HG03378 (cell line): ENCODE data around the gene PRAMEF20.
"Not testable (repeated sequence)": the region's sequence is repeated elsewhere in the genome, so short reads cannot be mapped to it uniquely, and the experiment has no call there.

Experiments
- ATAC-seq: cut with Tn5 transposase; IDR thresholded peaks from one replicate; pipeline ENCODE4 v1.9.1; 2021; ENCODE audit warnings: mild to moderate bottlenecking, moderate library complexity; ENCODE audit not compliant: unreplicated experiment

The PRAMEF20 gene

DNA sequence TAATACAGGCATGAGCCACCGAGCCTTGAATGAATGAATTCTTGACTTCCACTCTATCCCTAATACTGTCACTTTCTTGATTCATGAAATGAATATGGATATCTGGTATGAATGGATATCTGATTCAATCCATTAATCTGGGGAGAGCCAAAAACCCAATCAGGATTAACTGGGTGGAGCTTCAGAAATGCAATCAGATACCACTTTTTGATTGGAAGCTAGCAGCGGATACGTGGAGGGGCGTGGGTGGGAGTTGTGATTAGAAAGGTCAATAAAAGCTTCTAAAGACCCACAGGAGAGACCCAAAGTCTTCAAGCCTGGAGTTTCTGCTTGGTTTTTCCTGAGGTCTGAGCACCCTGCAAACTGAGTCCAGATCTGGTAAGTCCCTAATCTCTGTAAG, at the start of gene PRAMEF20:
Gene PRAMEF20, plus strand, starts transcription at position 301 of the 400 bp plus-strand sequence. CDS start 5,905 bp downstream, outside the sequence.
- not testable (repeated sequence) for ATAC-seq

GRCh38 chr1:13362364-13362763, 47.9 kb upstream of the PRAMEF20 start:
- ATAC-seq = not testable (repeated sequence)

DNA sequence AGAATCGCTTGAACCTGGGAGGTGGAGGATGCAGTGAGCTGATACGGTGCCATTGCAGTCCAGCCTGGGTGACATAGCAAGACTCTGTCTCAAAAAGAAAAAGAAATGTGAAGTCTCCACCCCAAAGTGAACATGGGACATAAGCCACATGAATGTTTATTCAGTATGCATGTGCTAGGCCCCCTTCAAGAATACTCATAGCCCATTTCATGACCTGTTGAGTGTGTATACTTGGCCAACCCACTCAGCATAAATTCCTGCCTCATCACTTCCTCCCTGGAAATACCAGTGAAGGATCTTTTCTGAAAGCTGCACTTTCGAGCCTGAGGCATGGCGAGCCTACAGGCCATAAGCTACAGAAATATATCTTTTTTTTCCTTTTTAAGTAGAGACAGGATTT, 45.3 kb upstream of the PRAMEF20 start:
- ATAC-seq = not testable (repeated sequence)

DNA sequence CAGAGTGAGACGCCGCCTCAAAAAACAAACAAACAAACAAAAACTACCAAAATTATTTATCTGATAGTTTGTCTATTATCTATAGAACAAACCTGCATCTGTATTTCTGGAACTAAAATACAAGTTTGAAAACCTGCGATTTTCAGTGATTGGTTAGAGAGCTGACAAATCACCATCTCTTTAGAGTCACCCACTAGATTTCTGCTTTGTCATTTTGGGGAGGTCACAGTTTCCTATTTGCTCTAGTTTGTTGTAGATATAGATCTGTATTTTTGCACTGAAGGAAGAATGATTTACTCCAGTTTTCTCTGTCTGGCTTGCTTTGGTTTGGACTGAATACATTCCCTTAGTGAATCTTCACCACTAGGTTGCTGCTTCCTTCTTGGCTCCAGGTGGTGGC, 43.7 kb upstream of the PRAMEF20 start:
- not testable (repeated sequence) for ATAC-seq

- not testable (repeated sequence) for ATAC-seq
These were observed 41.7 kb upstream of the PRAMEF20 start for GRCh38 chr1:13368544-13368943.

DNA sequence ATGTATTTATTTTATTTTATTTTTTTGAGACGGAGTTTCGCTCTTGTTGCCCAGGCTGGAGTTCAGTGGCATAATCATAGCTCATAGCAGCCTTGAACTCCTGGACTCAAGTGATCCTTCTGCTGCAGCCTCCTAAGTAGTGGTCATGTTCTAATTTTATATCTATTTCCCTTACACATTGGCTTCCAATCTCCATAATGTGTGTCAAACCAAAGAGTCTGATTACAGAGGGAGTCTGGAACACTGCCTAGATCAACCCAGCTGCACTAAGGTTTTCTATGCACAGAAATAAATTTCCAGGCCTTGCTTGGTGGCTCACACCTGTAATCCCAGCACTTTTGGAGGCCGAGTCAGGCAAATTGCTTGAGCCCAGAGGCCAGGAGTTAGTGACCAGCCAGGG, 31.3 kb upstream of the PRAMEF20 start:
- not testable (repeated sequence) for ATAC-seq

GRCh38 chr1:13380380-13380779, 29.9 kb upstream of the PRAMEF20 start:
- ATAC-seq = not testable (repeated sequence)

DNA sequence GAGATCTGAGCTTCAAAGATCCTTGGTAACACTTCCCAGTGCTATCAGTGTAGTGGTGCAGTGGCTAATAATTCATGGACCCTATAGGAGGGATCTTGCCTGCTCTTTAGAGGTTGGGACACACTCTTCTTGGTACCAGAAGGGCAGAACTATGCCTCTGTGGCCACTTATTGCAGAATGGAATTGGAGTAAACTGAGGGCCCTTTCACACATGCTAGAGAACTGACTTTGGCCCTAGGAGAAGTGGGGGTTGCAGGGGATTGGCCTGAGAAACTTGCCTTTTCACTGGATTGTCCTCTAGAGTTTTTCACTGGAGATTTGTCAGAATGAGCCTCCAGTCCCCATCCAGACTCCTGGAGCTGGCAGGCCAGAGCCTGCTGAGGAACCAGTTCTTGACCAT, 20.9 kb upstream of the PRAMEF20 start, which contains the start of gene PRAMEF17:
Gene PRAMEF17, plus strand, starts transcription at position 301 of the 400 bp plus-strand sequence. Its CDS starts 26 bp downstream, at position 327.
- not testable (repeated sequence) for ATAC-seq

DNA sequence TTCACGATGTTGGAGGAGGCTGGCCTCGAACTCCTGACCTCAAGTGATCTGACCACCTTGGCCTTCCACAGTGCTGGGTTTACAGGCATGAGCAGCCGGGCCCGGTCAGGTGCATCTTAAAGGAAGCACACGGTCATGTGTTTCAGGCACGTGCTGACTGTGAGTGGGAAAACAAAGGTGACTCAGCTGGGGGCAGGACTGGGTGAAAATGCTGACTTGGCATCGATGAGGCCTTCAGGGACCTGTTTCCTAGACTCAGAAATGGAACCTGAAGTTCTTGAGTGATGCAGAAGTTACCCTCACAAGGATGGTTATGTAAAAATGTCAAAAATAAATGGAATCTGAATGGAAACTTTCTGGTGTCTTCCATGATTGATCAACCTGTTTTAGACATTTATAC, 17.2 kb upstream of the PRAMEF20 start:
- not testable (repeated sequence) for ATAC-seq

GRCh38 chr1:13394761-13395160, 15.5 kb upstream of the PRAMEF20 start:
- not testable (repeated sequence) for ATAC-seq

DNA sequence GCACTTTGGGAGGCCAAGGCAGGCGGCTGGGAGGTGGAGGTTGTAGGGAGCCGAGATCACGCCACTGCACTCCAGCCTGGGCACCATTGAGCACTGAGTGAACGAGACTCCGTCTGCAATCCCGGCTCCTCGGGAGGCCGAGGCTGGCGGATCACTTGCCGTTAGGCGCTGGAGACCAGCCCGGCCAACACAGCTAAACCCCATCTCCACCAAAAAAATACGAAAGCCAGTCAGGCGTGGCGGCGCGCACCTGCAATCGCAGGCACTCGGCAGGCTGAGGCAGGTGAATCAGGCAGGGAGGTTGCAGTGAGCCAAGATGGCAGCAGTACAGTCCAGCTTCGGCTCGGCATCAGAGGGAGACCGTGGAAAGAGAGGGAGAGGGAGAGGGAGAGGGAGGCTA, 14.9 kb upstream of the PRAMEF20 start:
- not testable (repeated sequence) for ATAC-seq

- ATAC-seq = no peak
These were observed 2.4 kb upstream of the PRAMEF20 start for GRCh38 chr1:13407811-13408210.

GRCh38 chr1:13430495-13430894, 20.2 kb downstream of the PRAMEF20 start:
- no peak for ATAC-seq

DNA sequence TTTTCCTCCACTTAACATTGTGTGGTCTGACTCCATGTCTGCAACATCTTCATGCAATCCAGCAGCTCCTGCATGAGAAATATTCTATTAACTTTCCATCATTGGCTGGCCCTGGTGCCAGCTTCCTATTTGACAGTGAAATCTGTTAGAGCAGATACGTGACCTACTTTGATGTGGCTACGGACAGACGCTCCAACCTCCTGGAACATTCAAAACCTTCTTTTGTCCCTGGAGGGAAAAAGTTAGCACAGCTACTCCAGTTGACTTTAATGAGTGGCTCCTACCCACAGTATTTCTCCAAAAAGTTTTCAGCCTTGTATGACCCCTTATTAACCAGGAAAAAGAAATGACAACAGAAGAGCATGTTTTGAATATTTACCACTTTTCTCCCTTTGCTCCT, 22.0 kb downstream of the PRAMEF20 start:
- ATAC-seq = no peak

DNA sequence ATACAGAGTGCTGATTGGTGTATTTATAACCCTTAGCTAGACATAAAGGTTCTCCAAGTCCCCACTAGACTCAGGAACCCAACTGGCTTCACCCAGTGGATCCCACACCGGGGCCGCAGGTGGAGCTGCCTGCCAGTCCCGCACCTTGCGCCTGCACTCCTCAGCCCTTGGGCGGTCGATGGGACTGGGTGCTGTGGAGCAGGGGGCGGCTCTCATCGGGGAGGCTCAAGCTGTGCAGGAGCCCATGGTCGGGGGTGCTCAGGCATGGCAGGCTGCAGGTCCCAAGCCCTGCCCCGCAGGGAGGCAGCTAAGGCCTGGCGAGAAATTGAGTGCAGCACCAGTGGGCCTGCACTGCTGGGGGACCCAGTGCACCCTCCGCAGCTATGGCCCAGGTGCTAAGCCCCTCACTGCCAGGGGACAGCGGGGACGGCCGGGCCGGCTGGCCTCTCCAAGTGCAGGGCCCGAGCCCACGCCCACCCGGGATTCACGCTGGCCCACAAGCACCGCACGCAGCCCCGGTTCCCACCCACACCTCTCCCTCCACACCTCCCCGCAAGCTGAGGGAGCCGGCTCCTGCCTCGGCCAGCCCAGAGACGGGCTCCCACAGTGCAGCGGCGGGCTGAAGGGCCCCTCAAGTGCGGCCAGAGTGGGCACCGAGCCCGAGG, 23.6 kb downstream of the PRAMEF20 start:
- ATAC-seq = not testable (repeated sequence)

DNA sequence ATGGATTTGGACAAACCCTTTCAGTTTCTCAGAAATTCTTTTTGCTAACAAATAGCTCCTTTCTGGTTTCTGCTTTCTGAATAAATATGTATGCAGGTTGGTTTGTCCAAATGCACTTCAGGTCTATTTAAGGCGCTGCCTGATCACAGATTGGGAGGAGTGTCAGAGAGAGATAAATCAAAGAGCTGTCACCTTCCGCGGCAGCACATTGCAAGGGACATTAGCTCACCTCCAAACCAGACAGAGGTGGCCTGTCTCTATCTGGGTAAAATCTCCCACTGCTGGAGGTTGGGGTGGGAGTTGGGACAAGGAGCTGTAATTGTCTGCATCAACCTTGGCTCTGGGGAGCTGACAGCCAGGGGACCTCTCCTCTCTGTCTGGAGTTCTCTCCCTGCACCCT, 25.2 kb downstream of the PRAMEF20 start:
- ATAC-seq = no peak

- ATAC-seq = not testable (repeated sequence)
These were observed 29.0 kb downstream of the PRAMEF20 start for GRCh38 chr1:13439104-13439783.

DNA sequence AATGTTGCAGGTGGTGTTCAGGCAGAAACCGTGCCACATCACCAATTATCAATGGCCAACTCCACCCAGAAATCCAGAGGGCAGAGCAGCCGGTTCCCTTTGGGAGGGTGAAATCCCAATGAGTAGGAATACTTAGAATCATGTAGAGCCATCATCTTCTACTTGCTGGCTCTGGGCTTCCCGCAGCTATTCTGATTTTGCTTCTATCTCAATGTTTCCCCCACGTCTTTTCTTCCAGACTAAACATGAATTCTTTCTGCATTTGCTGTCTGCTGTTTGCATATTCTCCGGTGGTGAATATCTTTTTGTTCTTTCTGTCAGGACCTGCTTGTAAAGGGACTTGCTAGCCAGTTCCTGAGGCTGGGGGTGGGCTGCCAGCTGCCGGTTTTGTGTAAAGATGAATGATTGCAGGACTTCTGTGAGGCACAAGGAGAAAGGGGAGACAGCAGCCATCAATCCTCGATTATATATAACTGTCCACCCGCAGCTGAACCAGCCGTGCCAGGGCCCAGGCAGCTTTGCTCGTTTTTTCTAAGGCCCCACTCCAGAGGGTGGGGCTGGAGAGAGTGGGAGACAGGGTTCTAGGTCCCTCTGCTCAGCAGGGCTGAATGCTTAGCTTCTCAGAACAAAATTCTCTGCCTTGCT, 33.2 kb downstream of the PRAMEF20 start:
- no peak for ATAC-seq

DNA sequence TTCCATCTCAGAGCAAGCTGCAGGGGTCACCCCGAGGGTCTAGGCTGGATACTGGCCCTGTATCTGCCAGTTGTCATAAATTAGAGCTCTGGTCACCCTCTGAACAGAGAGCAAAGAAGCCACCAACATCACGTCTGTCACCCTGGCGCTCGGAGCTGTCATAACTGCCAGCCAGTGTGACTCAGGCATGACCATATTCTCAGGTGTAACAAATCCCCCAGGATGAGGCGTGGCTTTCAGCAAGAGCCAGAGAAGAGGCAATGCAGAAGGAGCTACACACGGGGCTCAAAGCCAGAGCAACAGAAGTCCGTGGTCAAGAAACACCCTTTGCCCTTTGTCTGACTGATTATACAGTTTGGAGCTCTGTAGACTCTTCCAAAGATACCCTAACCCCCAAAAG, 40.0 kb downstream of the PRAMEF20 start:
- ATAC-seq = no peak

GRCh38 chr1:13451399-13451965, 41.2 kb downstream of the PRAMEF20 start:
- ATAC-seq = no peak

DNA sequence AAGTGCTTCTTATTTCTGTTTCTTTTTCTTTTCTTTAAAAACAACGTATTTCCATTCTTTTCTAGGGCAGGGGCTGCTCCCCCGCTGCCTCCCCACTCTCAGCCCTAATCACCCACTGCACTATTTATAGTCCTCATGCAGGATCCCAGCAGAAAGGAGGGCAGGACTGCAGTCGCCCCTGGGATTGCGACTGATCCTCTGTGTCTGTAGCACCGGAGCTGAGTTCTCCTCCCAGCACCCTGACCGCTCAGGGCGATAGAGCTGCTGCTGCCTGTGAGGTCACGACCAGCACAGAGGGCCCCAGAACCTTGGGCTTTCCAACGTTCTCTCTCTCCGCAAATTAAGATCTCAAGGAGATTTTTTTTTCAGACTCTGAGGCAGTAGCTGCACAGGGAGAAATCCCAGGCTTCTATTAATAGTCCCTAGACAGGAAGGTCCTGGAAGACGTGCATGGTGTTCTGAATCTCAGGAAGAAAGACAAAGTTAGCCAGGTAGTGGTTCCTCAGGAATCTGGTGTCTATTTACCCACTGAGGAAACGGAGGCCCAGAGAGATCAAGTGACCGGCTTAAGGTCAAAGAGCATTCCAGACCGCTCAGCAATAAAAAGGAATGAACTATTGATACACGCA, 46.8 kb downstream of the PRAMEF20 start:
- ATAC-seq = no peak
